Renal pelvis (tissue), 12 donors: Measurements from ENCODE around the gene CD38. TPM values are rescaled to one million over a fixed set of nuclear protein-coding genes. Genes with fewer than 3 reads are reported as not detected.
A peak's percentile ranks its signal among the peaks of the same experiment; 100 is the strongest.
"Not testable (repeated sequence)": the region's sequence is repeated elsewhere in the genome, so short reads cannot be mapped to it uniquely, and the experiment has no call there.

Experiments
- DNase-seq: peaks from one replicate; pipeline ENCODE4 v3.0.0-alpha.2; 2013
- long read RNA-seq, 16 experiments: transcript quantifications; one replicate each; lab custom pipeline, GENCODE V29; 2026
- polyA plus RNA-seq, 3 donors: library from polyadenylated mRNA; unstranded; fragments of 120-200 nt; gene quantifications; one replicate each; pipeline ENCODE4 v1.2.1, GENCODE V29; 2013; ENCODE audit not compliant: insufficient read length in 3 of 3

The CD38 gene
- 1 to 10 TPM in 1 of 3 donors, under 1 TPM in 2; 0.64 to 1.1 (median 0.73) TPM for polyA plus RNA-seq
- long read RNA-seq, donor 1, result 0 reads
- long read RNA-seq, donor 2, result 0 reads
- long read RNA-seq, donor 3, result 0 reads
- long read RNA-seq, donor 4, full-length matches to known transcripts, result 3 of 3 reads
- long read RNA-seq, donor 4, partial matches to known transcripts, result 0 of 3 reads
- long read RNA-seq, donor 4, other reads (novel, unspliced or antisense), result 0 of 3 reads
- long read RNA-seq, donor 5, result 0 reads
- long read RNA-seq, donor 6, result 0 reads
- long read RNA-seq, donor 7, result 0 reads
- long read RNA-seq, donor 8, full-length matches to known transcripts, result 1 of 1 reads
- long read RNA-seq, donor 8, partial matches to known transcripts, result 0 of 1 reads
- long read RNA-seq, donor 8, other reads (novel, unspliced or antisense), result 0 of 1 reads
- long read RNA-seq, donor 9, result 0 reads
- long read RNA-seq, donor 10, result 0 reads
- long read RNA-seq, donor 11, result 0 reads
- long read RNA-seq, donor 12, result 0 reads
- long read RNA-seq, donor 13, result 0 reads
- long read RNA-seq, donor 14, full-length matches to known transcripts, result 3 of 3 reads
- long read RNA-seq, donor 14, partial matches to known transcripts, result 0 of 3 reads
- long read RNA-seq, donor 14, other reads (novel, unspliced or antisense), result 0 of 3 reads
- long read RNA-seq, donor 15, result 0 reads
- long read RNA-seq, donor 16, result 0 reads

DNA sequence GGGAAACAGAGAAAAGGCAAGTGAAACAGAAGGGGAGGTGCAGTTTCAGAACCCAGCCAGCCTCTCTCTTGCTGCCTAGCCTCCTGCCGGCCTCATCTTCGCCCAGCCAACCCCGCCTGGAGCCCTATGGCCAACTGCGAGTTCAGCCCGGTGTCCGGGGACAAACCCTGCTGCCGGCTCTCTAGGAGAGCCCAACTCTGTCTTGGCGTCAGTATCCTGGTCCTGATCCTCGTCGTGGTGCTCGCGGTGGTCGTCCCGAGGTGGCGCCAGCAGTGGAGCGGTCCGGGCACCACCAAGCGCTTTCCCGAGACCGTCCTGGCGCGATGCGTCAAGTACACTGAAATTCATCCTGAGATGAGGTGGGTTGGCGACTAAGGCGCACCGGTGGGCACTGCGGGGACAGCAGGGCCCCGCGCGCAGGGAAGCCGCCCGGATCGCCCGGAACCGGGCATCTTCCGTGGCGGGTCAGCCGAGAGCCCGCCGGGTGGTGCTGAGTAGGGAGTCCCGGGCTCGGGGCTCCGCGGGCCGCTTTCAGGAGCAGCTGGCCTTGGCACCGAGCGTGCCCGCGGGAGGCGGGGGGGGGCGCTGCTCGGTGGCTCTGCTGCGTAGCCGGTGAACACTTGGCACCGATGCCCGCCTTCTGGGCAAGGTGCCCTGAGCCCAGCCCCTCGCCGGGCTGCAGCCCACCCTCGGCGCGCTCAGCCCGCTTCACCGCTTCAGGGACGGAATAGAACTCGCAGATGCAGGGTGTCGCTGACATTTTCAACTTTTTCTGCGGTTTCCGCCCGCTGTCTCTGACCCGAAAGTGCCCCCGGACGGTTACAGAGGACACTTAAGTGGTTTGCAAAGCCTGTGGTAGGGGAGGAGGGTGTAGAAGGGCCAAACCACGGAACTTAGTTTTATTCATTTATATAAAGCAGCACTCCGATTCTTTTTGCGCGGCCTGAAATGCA, at the start of gene CD38:
Gene CD38 (plus strand): TSS at position 40 of the 953 bp plus-strand sequence. CDS start 87 bp downstream, at position 127.
- DNase-seq, result peak; percentile 8

DNA sequence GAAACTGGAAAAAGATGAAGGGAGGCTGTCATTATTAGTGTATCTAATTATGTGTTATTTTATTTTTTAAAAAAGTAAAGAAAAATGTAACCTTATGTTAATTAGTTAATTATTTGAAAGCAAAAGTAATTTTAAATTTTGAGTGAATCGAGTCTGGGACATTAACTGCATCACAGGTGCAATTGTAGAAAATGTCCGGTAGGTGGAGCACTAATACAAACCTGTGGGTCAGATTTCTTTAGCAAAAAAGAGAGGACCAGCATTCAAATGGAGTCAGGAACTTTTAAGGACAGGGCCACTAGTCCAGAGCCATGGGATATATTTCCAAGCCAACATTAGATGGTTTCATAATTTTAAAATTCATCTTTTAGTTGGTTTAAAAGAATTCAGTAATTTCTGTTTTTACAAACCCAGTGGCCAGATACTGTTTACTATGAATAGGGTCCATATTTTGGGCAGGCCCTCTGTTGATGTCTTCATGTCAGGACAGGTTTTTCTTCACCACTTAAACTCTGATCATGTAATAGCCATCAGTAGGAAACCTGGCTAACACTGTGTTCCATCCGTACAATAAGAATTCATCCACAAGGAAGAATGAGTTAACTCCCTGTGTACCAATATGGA, 48.1 kb upstream of the CD38 start:
- DNase-seq, result no peak

DNA sequence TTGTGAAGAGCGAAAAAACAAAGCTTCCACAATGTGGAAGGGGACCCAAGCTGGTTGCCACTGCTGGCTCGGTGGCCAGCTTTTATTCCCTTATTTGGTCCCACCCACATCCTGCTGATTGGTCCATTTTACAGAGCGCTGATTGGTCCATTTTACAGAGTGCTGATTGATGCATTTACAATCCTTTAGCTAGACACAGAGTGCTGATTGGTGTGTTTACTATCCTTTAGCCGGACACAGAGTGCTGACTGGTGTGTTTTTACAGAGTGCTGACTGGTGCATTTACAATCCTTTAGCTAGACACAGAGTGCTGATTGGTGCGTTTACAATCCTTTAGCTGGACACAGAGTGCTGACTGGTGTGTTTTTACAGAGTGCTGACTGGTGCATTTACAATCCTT, 45.1 kb upstream of the CD38 start:
- DNase-seq, result not testable (repeated sequence)

DNA sequence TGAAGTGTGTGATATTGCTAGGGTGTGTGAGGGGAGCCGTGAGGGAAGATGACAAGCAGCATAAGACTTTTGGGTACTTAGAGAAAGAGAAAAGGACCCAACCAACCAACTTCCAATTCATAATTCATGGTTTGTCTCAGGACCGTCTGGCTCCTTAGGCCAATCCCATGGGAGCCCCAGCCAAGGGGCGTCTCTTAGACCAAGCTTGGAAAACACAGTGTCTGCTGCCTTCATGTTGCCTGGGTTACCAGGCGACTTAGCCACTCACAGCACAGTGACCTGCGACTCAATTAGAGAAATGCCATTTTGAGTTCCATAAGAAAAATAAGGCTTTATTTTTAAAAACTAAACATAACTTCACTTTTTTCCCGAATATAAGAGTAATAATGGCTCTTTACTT, 42.6 kb upstream of the CD38 start:
- no peak for DNase-seq

DNA sequence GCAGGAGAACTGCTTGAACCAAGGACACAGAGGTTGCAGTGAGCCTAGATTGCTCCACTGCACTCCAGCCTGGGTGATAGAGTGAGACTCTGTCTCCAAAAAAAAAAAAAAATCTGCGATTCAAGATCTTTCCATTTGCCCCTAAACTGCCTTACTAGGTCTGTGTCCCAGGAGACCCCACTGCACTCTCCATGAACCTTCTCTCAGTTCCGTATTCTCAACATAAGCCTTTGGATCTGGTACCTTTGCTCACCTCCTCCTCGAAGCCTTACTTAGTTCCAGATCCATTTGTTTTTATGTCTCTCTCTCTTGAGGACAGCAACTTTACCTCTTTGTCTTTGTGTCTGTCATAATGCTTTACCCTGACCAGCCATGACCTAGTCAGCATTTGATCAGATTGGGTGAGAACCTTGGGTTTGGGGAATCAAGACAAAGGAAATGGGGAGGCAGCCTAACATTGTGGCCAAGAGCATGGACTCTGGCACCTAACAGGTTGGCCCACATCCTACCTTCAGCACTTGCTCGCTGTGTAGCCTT, 41.5 kb upstream of the CD38 start:
- DNase-seq, result no peak

DNA sequence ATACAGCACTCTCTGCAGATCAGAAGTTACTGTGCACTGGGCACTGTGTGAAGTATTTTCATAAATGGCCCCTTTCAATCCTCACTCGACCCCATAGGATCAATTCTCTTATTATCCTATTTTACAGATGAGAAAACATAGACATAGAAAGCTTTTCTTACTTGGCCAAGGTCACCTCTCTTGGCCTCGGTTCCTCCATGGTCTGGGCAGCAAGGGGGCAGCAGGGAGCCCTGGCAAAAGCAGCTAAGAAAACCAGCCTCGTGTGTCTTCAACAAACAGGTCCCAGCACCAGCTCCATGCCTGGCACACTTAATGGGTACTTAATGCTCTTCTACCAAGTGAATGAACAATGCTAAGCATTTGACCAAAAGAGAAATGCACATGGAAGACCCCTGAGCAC, 40.9 kb upstream of the CD38 start:
- no peak for DNase-seq

DNA sequence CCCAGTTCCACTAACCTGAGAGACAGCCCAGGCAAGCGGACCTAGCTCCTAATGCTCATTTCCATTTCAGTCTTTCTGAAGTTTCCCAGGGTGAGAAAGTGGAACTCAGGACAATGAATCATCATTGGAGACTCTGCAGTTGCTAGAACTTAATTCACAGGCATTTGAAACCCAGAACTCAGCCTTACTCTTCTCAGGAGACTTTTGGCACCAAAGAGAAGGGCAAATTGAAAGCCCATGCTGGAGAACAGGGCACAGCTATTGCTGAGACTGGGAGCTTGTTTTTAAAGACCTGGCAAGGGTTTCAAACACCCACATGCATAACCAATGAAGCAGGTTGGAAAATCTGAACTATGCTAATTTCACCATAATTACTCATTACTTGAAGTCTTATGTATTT, 39.3 kb upstream of the CD38 start:
- no peak for DNase-seq

DNA sequence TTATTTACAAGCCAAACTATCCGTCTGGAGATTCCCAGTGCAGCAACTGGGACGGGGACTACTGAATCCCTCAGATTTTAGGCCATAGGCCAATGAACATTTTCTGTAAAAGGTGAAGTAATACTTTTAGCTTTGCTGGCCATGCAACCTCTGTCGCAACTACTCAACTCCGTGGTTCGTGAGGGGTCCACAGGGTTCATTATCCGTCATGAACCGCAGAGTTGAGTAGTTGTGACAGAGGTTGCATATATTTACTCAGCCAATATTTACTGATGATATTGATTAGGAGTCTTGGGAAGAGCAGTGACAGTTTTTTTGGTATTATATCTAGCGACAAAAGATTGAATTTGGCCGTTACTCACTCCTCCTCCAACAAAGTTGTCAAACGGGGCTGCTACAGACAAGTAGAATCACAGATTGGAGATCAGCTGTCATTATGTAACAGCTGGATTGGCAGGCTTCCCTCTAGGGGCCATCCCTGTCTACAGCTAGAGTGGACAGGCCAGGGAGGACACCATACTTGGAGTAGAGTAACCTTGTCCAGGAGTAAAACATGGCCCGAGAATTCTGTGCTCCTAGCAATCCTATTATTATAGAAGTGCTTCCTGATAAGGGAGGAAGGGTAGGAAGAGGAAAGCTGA, 37.2 kb upstream of the CD38 start:
- no peak for DNase-seq

DNA sequence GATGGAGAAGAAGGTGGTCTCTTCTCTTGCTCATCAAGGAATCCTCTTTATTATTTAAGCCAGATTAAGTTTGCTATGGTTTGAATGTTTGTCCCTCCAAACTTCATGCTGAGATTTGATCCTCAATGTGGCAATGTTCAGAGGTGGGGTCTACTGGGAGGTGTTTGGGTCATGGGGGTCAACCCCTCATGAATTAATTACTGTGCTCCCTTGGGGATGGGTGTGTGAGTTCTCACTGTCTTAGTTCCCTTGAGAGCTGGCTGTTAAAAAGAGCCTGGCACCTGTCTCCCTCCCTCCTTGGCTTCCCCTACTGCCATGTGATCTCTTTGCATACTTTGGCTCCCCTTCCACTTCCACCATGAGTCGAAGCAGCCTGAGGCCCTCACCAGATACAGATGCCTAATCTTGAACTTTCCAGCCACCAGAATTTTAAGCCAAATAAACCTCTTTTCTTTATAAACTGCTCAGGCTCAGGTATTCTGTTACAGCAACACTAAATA, 36.0 kb upstream of the CD38 start:
- DNase-seq, result no peak

DNA sequence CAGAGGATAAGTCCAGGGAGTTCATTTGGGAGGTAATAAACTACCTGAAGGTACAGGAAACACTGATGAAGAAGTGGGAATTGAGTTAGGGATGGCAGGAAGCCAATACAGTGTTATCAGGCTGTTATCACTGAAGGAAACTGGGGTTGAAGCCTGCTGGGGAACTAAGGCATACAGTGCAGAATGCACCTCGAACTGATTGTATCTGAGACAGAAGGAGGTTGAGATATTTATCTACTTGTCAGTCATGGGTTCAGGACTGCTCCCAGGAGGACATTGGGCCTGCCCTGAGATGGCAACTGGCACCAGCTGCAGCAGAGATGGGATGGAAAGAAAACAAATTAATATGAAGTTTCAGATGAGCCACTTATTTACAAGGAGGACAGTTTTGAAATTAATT, 35.5 kb upstream of the CD38 start:
- no peak for DNase-seq

DNA sequence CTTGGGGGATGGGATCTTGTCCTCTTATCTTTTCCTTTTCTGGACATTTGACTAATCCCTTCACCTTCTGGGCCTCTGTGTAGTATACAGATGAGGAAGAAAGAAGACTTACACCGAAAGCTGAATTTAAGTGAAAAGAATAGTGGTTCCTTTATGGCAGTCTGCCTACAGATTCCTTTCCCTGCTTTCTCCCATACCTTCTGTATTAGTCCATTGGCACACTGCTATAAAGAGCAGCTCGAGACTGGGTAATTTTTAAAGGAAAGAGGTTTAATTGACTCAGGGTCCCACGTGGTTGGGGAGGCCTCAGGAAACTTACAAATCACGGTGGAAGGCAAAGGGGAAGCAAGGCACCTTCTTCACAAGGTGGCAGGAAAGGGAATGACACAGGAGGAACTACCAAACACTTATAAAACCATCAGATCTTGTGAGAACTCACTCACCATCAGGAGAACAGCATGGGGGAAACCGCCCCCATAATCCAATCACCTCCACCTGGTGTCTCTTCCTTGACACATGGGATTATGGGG, 34.0 kb upstream of the CD38 start:
- no peak for DNase-seq

DNA sequence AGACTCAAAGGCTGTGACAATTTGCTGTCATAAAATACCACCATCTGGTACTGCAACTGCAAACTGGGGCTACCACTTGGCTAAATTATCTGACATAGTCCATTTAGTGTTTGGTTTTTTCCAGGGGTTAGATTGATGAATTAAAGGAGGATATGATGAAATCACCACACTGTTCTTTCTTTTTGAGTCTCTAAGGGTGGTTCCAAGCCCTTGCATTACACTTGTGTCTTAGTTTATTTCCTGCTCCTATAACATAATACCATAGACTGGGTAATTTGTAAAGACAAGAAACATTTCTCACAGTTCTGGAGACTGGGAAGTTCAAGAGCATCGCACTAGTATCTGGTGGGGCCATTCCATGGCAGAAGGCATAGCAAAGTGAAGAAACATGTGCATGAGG, 32.0 kb upstream of the CD38 start:
- no peak for DNase-seq

DNA sequence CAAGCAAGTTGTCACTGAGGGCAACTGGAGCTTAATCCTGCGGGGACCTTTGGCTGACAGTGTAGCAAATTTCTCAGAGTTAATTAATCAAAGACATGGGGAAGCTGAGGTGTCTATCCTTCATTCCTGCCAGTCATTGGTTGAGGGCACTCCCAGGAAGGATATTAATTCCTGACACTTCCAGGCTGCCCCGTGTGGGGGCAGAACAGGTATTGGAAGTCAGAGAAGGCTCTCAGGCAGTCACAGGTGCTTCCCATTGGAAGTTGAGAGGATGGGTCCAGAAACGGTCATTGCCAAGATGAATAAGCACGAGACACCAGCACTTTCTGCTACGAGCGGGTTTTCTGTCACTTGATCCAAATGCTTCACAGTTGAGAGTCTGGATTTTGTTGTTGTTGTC, 29.1 kb upstream of the CD38 start:
- DNase-seq, result no peak

DNA sequence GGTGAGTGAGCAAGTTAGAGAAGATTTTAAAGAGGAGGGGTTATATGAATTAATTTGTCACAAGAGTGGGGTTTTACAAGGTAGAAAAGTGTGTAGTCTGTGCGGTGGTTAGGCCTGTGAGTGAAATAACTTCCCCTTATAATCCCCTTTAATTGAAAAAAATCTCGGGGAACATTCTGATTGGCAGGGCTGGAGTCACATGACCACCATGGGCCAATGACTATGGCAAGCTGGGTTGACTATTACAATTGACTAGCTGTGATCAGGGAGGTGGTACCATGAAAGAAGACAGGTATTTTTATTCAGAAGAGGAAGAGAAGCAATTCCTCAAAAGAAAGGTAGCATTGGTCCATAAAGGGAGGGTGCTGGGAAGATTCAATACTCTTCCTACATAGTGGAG, 27.0 kb upstream of the CD38 start:
- no peak for DNase-seq

DNA sequence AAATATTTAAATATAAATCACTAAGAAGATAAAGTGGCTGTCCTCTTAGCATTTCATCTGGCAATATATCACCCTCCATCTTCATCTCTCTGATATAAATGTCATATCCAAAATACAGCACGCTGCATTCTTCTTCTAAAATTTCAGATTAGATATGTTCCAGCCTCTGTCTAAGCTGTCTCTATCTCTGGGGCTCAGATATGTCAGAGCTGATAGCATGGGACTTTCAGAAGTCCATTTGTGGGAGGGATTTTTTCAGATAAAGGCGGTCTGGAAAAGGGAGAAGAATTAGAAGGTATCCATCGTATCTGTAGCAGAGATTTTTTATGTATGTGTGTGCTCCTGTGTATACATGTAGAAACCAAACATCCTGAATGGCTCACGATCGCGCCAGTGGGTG, 25.0 kb upstream of the CD38 start:
- no peak for DNase-seq

DNA sequence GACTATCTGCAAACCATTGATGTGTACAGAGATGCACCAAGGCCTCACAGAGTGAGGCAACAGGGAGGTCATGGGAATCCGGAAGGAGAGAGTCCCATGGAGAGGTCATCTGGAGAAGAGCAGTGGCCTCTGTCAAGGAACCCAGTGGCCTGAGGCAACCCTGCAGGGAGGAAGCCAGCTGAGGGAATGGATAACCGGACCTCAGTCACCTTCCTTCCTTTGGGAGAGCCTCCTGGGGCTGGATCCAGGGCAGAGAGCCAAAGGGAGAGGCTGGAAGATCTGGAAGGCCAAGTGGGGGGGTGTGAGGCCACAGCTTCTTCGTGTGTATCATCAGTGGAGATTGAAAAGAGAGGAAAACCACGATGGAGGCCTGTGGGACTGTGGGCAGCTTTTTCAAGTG, 24.3 kb upstream of the CD38 start:
- no peak for DNase-seq

DNA sequence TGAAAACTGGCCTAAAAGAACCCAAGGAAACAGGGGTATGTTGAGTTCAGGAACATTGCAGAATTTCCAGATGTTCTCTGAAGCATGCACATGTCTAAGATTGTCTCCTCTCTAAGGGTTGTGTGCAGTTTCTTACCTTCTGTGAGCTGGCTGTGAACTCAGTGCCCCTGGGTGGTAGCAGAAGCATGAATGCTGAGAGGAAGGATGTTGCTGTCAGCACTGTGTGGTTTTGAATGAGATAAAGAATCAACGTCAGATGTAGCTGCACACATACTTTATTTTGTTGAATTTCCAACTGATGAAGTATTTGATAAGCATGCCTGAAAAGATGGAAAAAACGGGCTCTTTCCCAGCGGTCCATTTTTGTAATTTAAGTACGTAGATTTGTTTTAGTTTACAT, 23.8 kb upstream of the CD38 start:
- DNase-seq, result no peak

DNA sequence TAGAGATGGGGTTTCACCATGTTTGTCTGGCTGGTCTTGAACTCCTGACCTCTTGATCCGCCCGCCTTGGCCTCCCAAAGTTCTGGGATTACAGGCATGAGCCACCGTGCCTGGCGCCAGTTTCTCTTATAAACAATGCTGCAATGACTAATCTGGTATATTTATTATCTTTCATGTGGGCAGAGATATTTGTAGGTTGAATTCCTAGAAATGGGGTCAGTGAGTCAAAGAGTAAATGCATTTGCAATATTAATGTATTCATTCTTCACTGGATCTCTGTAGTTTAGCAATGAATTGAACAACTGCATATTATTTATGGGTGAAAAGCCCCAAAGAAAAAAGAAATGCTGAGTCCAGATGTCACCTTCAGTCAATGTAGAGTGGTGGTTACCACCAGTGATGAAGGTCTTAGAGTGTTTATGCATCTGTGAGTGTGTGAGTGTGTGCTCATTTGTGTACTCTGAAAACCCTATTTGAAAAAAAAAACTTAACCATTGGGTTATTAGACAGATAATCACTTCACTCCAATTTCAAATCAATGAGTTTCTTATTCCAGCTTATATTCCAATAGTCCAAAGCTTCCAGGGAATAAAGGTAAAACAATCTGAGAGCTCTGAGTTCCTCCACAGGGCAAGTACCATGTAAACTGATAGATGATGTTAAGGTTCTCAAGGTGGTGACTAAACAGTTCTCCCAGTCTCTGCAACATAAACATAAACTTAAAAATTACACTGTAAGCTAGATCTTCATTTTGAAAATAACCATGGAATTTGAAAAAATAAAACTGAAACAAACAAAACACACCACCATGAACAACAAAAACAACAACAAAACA, 22.6 kb upstream of the CD38 start:
- no peak for DNase-seq

DNA sequence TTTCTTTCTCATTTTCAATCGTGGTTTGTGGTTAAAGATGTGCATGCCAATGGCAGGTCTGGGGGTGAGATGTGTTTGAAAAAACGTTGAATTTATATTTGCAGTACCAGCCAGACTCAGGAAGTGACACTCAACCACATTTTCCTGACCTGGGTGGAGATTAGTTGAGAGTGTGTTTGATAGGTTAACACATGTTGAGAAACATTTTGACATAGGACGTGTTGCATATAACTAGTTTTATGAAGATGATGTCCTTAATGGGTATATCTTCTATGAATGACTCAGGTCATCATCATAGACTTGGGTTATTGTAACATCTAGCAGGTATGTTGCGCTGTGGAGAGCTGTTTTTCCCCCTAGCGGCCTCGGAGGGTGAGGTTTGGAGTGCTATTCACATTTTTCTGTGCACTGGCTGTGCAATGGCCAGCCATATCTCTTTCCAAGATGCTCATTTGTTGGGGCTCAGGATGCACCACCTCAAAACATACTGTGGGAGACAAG, 21.7 kb upstream of the CD38 start:
- DNase-seq, result no peak
